ENCODE measurements around the gene SLC5A5. TPM values are rescaled to one million over a fixed set of nuclear protein-coding genes. Genes with fewer than 3 reads are reported as not detected.
A peak's percentile ranks its signal among the peaks of the same experiment; 100 is the strongest.

The SLC5A5 gene
- total and polyA plus RNA-seq, 4 donors = 0.14 to 0.95 (median 0.15) TPM; not detected in 1

GRCh38 chr19:17937371-17937900, 65.7 kb downstream of the SLC5A5 start:
- Histone ChIP-seq H3K36me3 (ENCODE audit: control insufficient read depth in 4 of 4, insufficient read depth in 4 of 4, low read length in 4 of 4) (peaks cover 0 to 27% (median 11%) of the 10 kb centered on the region in 4 donors), H3K9me3 (ENCODE audit: control insufficient read depth in 4 of 4, insufficient read depth in 3 of 4, low read length in 3 of 4) (no peaks in the 10 kb centered on the region), H3K27me3 (ENCODE audit: control insufficient read depth in 3 of 3, insufficient read depth in 3 of 3, low read length in 2 of 3) (no peaks in the 10 kb centered on the region), H3K4me1 (ENCODE audit: control insufficient read depth in 5 of 5, insufficient read depth in 5 of 5, low read length in 5 of 5) (peaks cover 0 to 12% (median 4%) of the 10 kb centered on the region in 5 donors), H3K27ac (ENCODE audit: low read depth in 1 of 2, low read length in 1 of 2) (no peak overlapping the region), H3K9ac (ENCODE audit: insufficient read depth in 1 of 2, low read length in 2 of 2) (no peak overlapping the region), H3K4me3 (no peak overlapping the region)
- TF ChIP-seq, protein P1, sequence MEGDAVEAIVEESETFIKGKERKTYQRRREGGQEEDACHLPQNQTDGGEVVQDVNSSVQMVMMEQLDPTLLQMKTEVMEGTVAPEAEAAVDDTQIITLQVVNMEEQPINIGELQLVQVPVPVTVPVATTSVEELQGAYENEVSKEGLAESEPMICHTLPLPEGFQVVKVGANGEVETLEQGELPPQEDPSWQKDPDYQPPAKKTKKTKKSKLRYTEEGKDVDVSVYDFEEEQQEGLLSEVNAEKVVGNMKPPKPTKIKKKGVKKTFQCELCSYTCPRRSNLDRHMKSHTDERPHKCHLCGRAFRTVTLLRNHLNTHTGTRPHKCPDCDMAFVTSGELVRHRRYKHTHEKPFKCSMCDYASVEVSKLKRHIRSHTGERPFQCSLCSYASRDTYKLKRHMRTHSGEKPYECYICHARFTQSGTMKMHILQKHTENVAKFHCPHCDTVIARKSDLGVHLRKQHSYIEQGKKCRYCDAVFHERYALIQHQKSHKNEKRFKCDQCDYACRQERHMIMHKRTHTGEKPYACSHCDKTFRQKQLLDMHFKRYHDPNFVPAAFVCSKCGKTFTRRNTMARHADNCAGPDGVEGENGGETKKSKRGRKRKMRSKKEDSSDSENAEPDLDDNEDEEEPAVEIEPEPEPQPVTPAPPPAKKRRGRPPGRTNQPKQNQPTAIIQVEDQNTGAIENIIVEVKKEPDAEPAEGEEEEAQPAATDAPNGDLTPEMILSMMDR (IDR thresholded peaks at IDR 0.05; ENCODE audit: control extremely low read depth, extremely low read depth) = no peak
- ATAC-seq (ENCODE audit: insufficient read depth, low FRiP score) (no peak), DNase-seq (no peak)
- WGBS, 2 donors = 93 to 94% methylated on average over 9 of the region's 9 CpGs

DNA sequence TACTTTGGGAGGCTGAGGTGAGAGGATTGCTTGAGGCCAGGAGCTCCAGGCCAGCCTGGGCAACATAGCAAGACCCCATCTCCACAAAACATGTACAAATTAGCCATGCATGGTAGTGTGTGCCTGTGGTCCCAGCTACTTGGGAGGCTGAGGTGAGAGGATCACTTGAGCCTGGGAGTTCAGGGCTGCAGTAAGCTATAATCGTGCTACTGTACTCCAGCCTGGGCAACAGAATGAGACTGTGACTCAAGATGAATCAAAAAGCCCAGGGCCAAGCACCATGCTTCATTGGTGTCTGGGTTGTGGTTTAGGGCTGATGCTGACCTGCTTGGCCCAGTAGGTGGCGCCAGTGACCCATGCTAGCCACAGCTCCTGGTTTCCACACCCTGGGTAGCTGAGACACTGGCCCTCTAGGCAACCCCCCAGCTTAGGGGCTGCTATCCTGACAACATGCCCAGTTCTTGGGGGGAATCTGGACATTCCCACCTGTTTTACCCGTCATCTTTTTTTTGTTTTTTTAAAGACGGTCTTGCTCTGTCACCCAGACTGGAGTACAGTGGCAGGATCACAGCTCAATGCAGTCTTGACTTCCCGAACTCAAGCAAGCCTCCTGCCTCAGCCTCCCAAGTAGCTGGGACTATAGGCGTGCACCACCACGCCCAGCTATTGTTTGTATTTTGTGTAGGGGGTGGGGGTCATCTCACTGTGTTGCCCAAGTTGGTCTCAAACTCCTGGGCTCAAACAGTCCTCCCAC, 66.5 kb downstream of the SLC5A5 start:
- ATAC-seq (ENCODE audit: insufficient read depth, low FRiP score) (peak; percentile 76), DNase-seq (peak; percentile 75 to 83 (median 75))
- Histone ChIP-seq H3K36me3 (ENCODE audit: control insufficient read depth in 4 of 4, insufficient read depth in 4 of 4, low read length in 4 of 4) (peaks cover under 1 to 34% (median 11%) of the 10 kb centered on the region in 4 donors), H3K4me3 (no peak overlapping the region), H3K27me3 (ENCODE audit: control insufficient read depth in 3 of 3, insufficient read depth in 3 of 3, low read length in 2 of 3) (no peaks in the 10 kb centered on the region), H3K9ac (ENCODE audit: insufficient read depth in 1 of 2, low read length in 2 of 2) (no peak overlapping the region), H3K9me3 (ENCODE audit: control insufficient read depth in 4 of 4, insufficient read depth in 3 of 4, low read length in 3 of 4) (no peaks in the 10 kb centered on the region), H3K4me1 (ENCODE audit: control insufficient read depth in 5 of 5, insufficient read depth in 5 of 5, low read length in 5 of 5) (peaks cover 0 to 12% (median 4%) of the 10 kb centered on the region in 5 donors), H3K27ac (ENCODE audit: low read depth in 1 of 2, low read length in 1 of 2) (no peak overlapping the region)
- TF ChIP-seq, protein P1 (IDR thresholded peaks at IDR 0.05; ENCODE audit: control extremely low read depth, extremely low read depth) = peak; percentile 95
- 54 to 65% methylated on average over 7 of the region's 7 CpGs for WGBS, 2 donors

- DNase-seq = peak in 1 of 3 donors; percentile 19
- Histone ChIP-seq H3K9ac (ENCODE audit: insufficient read depth in 1 of 2, low read length in 2 of 2) (no peak overlapping the region), H3K9me3 (ENCODE audit: control insufficient read depth in 4 of 4, insufficient read depth in 3 of 4, low read length in 3 of 4) (no peaks in the 10 kb centered on the region), H3K36me3 (ENCODE audit: control insufficient read depth in 4 of 4, insufficient read depth in 4 of 4, low read length in 4 of 4) (peaks cover 4 to 39% (median 7%) of the 10 kb centered on the region in 4 donors), H3K4me3 (no peak overlapping the region), H3K27me3 (ENCODE audit: control insufficient read depth in 3 of 3, insufficient read depth in 3 of 3, low read length in 2 of 3) (no peaks in the 10 kb centered on the region), H3K4me1 (ENCODE audit: control insufficient read depth in 5 of 5, insufficient read depth in 5 of 5, low read length in 5 of 5) (peaks cover 0 to 13% (median 0%) of the 10 kb centered on the region in 5 donors), H3K27ac (ENCODE audit: low read depth in 1 of 2, low read length in 1 of 2) (no peak overlapping the region)
- WGBS, 2 donors = 87 to 94% methylated on average over 17 of the region's 17 CpGs
- TF ChIP-seq, protein P1 (IDR thresholded peaks at IDR 0.05; ENCODE audit: control extremely low read depth, extremely low read depth) = no peak
- no peak for ATAC-seq (ENCODE audit: insufficient read depth, low FRiP score)
Measured at GRCh38 chr19:17942181-17942580, 70.4 kb downstream of the SLC5A5 start.
